ENCODE data around the gene ADAMTS13.

Gene ADAMTS13

GRCh38 chr9:133493428-133493827 lies 71.3 kb downstream of the ADAMTS13 start:
- DNase-seq: no peak

GRCh38 chr9:133493845-133494540 lies 71.8 kb downstream of the ADAMTS13 start:
- DNase-seq: no peak

- DNase-seq: no peak
These were observed 72.6 kb downstream of the ADAMTS13 start for GRCh38 chr9:133494636-133495326.

- DNase-seq: no peak
These were observed 73.4 kb downstream of the ADAMTS13 start for GRCh38 chr9:133495327-133496293.

- DNase-seq: no peak
These were observed 75.0 kb downstream of the ADAMTS13 start for GRCh38 chr9:133496861-133497842.

GRCh38 chr9:133499132-133499891 lies 77.1 kb downstream of the ADAMTS13 start:
- DNase-seq: no peak

GRCh38 chr9:133499892-133500270 lies 77.7 kb downstream of the ADAMTS13 start:
- no peak for DNase-seq

GRCh38 chr9:133502112-133502511 lies 79.9 kb downstream of the ADAMTS13 start:
- DNase-seq: no peak

- DNase-seq: no peak
These were observed 83.1 kb downstream of the ADAMTS13 start for GRCh38 chr9:133505186-133505830.

- DNase-seq: no peak
These were observed 83.9 kb downstream of the ADAMTS13 start for GRCh38 chr9:133505901-133506652.

- DNase-seq: no peak
These were observed 84.5 kb downstream of the ADAMTS13 start for GRCh38 chr9:133506653-133507038.

- no peak for DNase-seq
These were observed 85.2 kb downstream of the ADAMTS13 start for GRCh38 chr9:133507246-133507965.

GRCh38 chr9:133508046-133508445 lies 85.9 kb downstream of the ADAMTS13 start:
- no peak for DNase-seq
